HepG2 (cell line): ENCODE measurements around the gene SQSTM1. TPM values are rescaled to one million over a fixed set of nuclear protein-coding genes. Genes with fewer than 3 reads are reported as not detected.
A peak's percentile ranks its signal among the peaks of the same experiment; 100 is the strongest.

Experiments
- ARHGAP35 ChIP-seq: sonication (generic); formaldehyde crosslinking; IDR thresholded peaks from 2 replicates; pipeline ENCODE4 v1.9.0; 2022; ENCODE audit warnings: mild to moderate bottlenecking, inconsistent platforms, moderate library complexity, missing genetic modification reagents, borderline replicate concordance
- ATF7 ChIP-seq, 2 experiments: fragments of 450-650 bp in 1 of 2; sonication (generic) in 1 of 2; formaldehyde crosslinking in 1 of 2; IDR thresholded peaks; 2 replicates each; pipeline versions ENCODE4 v1.4.0 to v1.6.1; 2016 to 2020; ENCODE audit warnings: antibody characterized with exemption in 1 of 2, mild to moderate bottlenecking in 1 of 2, missing genetic modification reagents in 1 of 2
- CHCHD3 ChIP-seq: sonication (generic); formaldehyde crosslinking; IDR thresholded peaks from 2 replicates; pipeline ENCODE4 v1.8.0; 2022; ENCODE audit warnings: mild to moderate bottlenecking, missing genetic modification reagents, moderate library complexity
- ETV6 ChIP-seq: sonication (generic); formaldehyde crosslinking; conservative IDR thresholded peaks from 2 replicates; pipeline ENCODE4 v1.4.0; 2020; ENCODE audit warnings: missing genetic modification reagents
- FOXK1 ChIP-seq: sonication (generic); formaldehyde crosslinking; IDR thresholded peaks from 2 replicates; pipeline ENCODE4 v1.4.0; 2020; ENCODE audit warnings: low read depth, missing genetic modification reagents, borderline replicate concordance
- GMEB2 ChIP-seq: IDR thresholded peaks from 2 replicates; pipeline ENCODE4 v1.6.1; 2016; ENCODE audit warnings: missing biosample characterization, missing genetic modification reagents, low read depth
- HNRNPL ChIP-seq: fragments of 200-400 bp; formaldehyde crosslinking; IDR thresholded peaks from 2 replicates; pipeline ENCODE4 v1.6.1; 2017; ENCODE audit warnings: mild to moderate bottlenecking, low read depth, low read length
- HOXA3 ChIP-seq: sonication (generic); formaldehyde crosslinking; IDR thresholded peaks from 2 replicates; pipeline ENCODE4 v1.5.0; 2020; ENCODE audit warnings: missing genetic modification reagents
- HOXA7 ChIP-seq: sonication (generic); formaldehyde crosslinking; IDR thresholded peaks from 2 replicates; pipeline ENCODE4 v1.8.1; 2022; ENCODE audit warnings: mild to moderate bottlenecking, missing genetic modification reagents, moderate library complexity
- MED13 ChIP-seq: sonication (generic); formaldehyde crosslinking; IDR thresholded peaks from 2 replicates; pipeline ENCODE4 v1.5.0; 2020; ENCODE audit warnings: missing genetic modification reagents
- NFIC ChIP-seq: IDR thresholded peaks from 2 replicates; pipeline ENCODE4 v1.6.1; 2012; ENCODE audit warnings: mild to moderate bottlenecking, low read length, inconsistent platforms
- NPAS2 ChIP-seq: sonication (generic); formaldehyde crosslinking; IDR thresholded peaks from 2 replicates; pipeline ENCODE4 v1.8.0; 2022; ENCODE audit warnings: mild to moderate bottlenecking, missing genetic modification reagents, borderline replicate concordance
- RARA ChIP-seq: IDR thresholded peaks from 2 replicates; pipeline ENCODE4 v1.6.1; 2016; ENCODE audit warnings: missing genetic modification reagents, missing compliant biosample characterization
- SIX4 ChIP-seq: sonication (generic); formaldehyde crosslinking; IDR thresholded peaks from 2 replicates; pipeline ENCODE4 v1.4.0; 2020; ENCODE audit warnings: missing genetic modification reagents
- SMARCE1 ChIP-seq: fragments of 450-650 bp; IDR thresholded peaks from 2 replicates; pipeline ENCODE4 v1.6.1; 2017; ENCODE audit warnings: borderline replicate concordance
- SNAI1 ChIP-seq: sonication (generic); formaldehyde crosslinking; IDR thresholded peaks from 2 replicates; pipeline ENCODE4 v1.5.0; 2020; ENCODE audit warnings: mild to moderate bottlenecking, missing genetic modification reagents, borderline replicate concordance
- SP2 ChIP-seq: sonication (generic); formaldehyde crosslinking; IDR thresholded peaks from 2 replicates; pipeline ENCODE4 v1.5.1; 2020; ENCODE audit warnings: mild to moderate bottlenecking, missing genetic modification reagents
- TOE1 ChIP-seq: sonication (generic); formaldehyde crosslinking; IDR thresholded peaks from 2 replicates; pipeline ENCODE4 v1.4.0; 2020; ENCODE audit warnings: mild to moderate bottlenecking, missing genetic modification reagents
- XBP1 ChIP-seq: sonication (generic); formaldehyde crosslinking; IDR thresholded peaks from 2 replicates; pipeline ENCODE4 v1.5.0; 2020; ENCODE audit warnings: missing genetic modification reagents
- ZIK1 ChIP-seq: sonication (generic); formaldehyde crosslinking; IDR thresholded peaks from 2 replicates; pipeline ENCODE4 v1.5.0; 2020; ENCODE audit warnings: mild to moderate bottlenecking, low read depth, missing genetic modification reagents, borderline replicate concordance
- ZMAT3 ChIP-seq: sonication (generic); formaldehyde crosslinking; conservative IDR thresholded peaks from 2 replicates; pipeline ENCODE4 v1.7.0; 2021; ENCODE audit warnings: missing genetic modification reagents
- ZMYM3 ChIP-seq: sonication (generic); formaldehyde crosslinking; IDR thresholded peaks from 2 replicates; pipeline ENCODE4 v1.5.1; 2020; ENCODE audit warnings: mild to moderate bottlenecking, missing genetic modification reagents
- ZNF225 ChIP-seq: sonication (generic); formaldehyde crosslinking; IDR thresholded peaks from 2 replicates; pipeline ENCODE4 v1.4.0; 2020; ENCODE audit warnings: mild to moderate bottlenecking, missing genetic modification reagents
- ZNF253 ChIP-seq: sonication (generic); formaldehyde crosslinking; IDR thresholded peaks from 2 replicates; pipeline ENCODE4 v1.8.0; 2022; ENCODE audit warnings: mild to moderate bottlenecking, missing genetic modification reagents, borderline replicate concordance
- ZNF33B ChIP-seq: sonication (generic); formaldehyde crosslinking; IDR thresholded peaks from 2 replicates; pipeline ENCODE4 v1.5.1; 2020; ENCODE audit warnings: mild to moderate bottlenecking, missing genetic modification reagents
- ZNF569 ChIP-seq: sonication (generic); formaldehyde crosslinking; IDR thresholded peaks from 2 replicates; pipeline ENCODE4 v1.5.0; 2020; ENCODE audit warnings: mild to moderate bottlenecking, missing genetic modification reagents, moderate library complexity, borderline replicate concordance
- ZNF7 ChIP-seq: IDR thresholded peaks from 2 replicates; pipeline ENCODE4 v1.6.1; 2016; ENCODE audit warnings: missing biosample characterization, missing genetic modification reagents
- polyA plus RNA-seq, 8 experiments: library from polyadenylated mRNA; depleted of rRNA in 3 of 8; stranded (reverse) in 7 of 8; unstranded in 1 of 8; fragments of >200 nt; fragmentation: Illumina TruSeq in 4 of 8; extraction: Trizol in 4 of 8; gene quantifications; 2 replicates each; pipeline versions ENCODE4 v1.2.1 to v1.2.3, GENCODE V29; 2011 to 2016; ENCODE audit warnings: low read depth in 4 of 8, missing spikeins in 1 of 8, mixed read lengths in 1 of 8; ENCODE audit not compliant: insufficient read depth in 1 of 8
- total RNA-seq, 5 experiments: library from RNA; depleted of rRNA; stranded (reverse); fragments of >200 nt; fragmentation: Illumina TruSeq; extraction: Trizol; gene quantifications; 2 replicates each; pipeline ENCODE4 v1.2.3, GENCODE V29; 2016; ENCODE audit warnings: low read depth in 1 of 5
- TF ChIP-seq, protein P1 (sequence below): sonication (generic); formaldehyde crosslinking; conservative IDR thresholded peaks from 2 replicates; pipeline ENCODE4 v1.8.1; 2023; ENCODE audit warnings: missing genetic modification reagents
- TF ChIP-seq, protein P2 (sequence below): sonication (generic); formaldehyde crosslinking; IDR thresholded peaks from 2 replicates; pipeline ENCODE4 v1.4.0; 2020; ENCODE audit warnings: missing genetic modification reagents

The SQSTM1 gene
- total and polyA plus RNA-seq, 2 of the 13 experiments (the other 11 are each of a cell fraction or from before 2014, with no cell fraction given), result 90.9 to 160 TPM

DNA sequence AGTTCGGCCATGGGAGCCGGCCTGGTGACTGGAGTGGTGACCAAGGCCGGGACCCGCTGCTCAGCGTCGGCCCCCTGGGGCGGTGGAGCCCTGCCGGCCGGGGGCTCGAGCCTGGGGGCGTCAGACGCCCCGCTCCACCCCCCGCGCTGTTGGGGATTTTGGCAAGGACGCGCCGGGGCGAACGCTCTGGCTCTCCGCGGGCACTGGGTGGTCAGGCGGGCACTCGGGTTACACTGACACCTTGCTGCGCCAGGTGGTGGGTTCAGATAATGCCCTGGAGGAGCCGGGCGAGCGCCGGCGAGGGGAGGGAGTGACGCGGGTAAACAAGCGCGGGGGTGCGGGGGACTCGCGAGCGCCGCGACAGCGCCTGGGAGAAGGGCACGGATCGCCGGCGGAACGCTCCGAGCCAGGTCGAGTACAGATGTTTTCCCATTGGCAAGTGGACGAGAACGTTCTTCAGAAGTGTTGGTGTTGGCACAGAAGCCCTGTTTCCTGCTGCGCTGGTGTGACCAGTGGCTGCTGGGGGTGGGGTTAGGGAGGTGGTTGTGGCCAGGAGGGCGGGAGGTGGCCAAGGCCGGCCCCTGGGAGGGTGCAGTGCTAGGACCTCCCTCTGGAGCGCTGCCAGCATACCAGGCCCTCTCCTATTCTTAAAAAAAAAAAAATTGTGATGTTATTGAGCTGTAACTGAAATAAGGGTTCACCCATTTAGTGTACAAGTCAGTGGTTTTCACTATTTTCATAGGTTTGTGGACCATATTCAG, 773 bp downstream of the SQSTM1 start (continued):
- 0 out of 2 replicates have a peak, but pooled peaks have one; percentile 14 for TF ChIP-seq CHCHD3 (CRISPR knock-in tag)
- TF ChIP-seq ZMYM3 (CRISPR knock-in tag), result no peak
- TF ChIP-seq RARA (CRISPR knock-in tag), result 0 out of 2 replicates have a peak, but pooled peaks have one; percentile 13
- TF ChIP-seq SMARCE1, result no peak
- no peak for TF ChIP-seq ZIK1 (CRISPR knock-in tag)
- no peak for TF ChIP-seq TOE1 (CRISPR knock-in tag)
- TF ChIP-seq HOXA7 (CRISPR knock-in tag), result no peak
- TF ChIP-seq ZNF253 (CRISPR knock-in tag), result no peak
- no peak for TF ChIP-seq SNAI1 (CRISPR knock-in tag)
- TF ChIP-seq FOXK1 (CRISPR knock-in tag), result peak; percentile 31; the same call in 1 of the 2 replicates
- no peak; the same call in 1 of the 2 replicates for TF ChIP-seq MED13 (CRISPR knock-in tag)
- no peak for TF ChIP-seq ZNF33B
- TF ChIP-seq SIX4, result no peak
- TF ChIP-seq NFIC, result no peak
- no peak for TF ChIP-seq XBP1 (CRISPR knock-in tag)
- TF ChIP-seq ZNF569, result no peak
- peak; percentile 84; the same call in 1 of the 2 replicates for TF ChIP-seq HNRNPL
- TF ChIP-seq ARHGAP35 (CRISPR knock-in tag), result no peak
- no peak for TF ChIP-seq GMEB2 (CRISPR knock-in tag)
- TF ChIP-seq ZNF7 (CRISPR knock-in tag), result no peak
- no peak for TF ChIP-seq ATF7 (IDR thresholded peaks at IDR 0.05)
- TF ChIP-seq ATF7 (CRISPR knock-in tag; IDR thresholded peaks at IDR 0.05), result no peak
- TF ChIP-seq, protein P1, sequence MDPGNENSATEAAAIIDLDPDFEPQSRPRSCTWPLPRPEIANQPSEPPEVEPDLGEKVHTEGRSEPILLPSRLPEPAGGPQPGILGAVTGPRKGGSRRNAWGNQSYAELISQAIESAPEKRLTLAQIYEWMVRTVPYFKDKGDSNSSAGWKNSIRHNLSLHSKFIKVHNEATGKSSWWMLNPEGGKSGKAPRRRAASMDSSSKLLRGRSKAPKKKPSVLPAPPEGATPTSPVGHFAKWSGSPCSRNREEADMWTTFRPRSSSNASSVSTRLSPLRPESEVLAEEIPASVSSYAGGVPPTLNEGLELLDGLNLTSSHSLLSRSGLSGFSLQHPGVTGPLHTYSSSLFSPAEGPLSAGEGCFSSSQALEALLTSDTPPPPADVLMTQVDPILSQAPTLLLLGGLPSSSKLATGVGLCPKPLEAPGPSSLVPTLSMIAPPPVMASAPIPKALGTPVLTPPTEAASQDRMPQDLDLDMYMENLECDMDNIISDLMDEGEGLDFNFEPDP (CRISPR knock-in tag), result 0 out of 2 replicates have a peak, but pooled peaks have one; percentile 96
- TF ChIP-seq, protein P2, sequence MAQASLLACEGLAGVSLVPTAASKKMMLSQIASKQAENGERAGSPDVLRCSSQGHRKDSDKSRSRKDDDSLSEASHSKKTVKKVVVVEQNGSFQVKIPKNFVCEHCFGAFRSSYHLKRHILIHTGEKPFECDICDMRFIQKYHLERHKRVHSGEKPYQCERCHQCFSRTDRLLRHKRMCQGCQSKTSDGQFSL (CRISPR knock-in tag), result 0 out of 2 replicates have a peak, but pooled peaks have one; percentile 28
- peak; percentile 61; the same call in 1 of the 2 replicates for TF ChIP-seq HOXA3 (CRISPR knock-in tag)
- peak; percentile 9; the same call in 1 of the 2 replicates for TF ChIP-seq SP2 (CRISPR knock-in tag)
- no peak for TF ChIP-seq ETV6 (CRISPR knock-in tag)
- TF ChIP-seq ZMAT3 (CRISPR knock-in tag), result 0 out of 2 replicates have a peak, but pooled peaks have one; percentile 40
- TF ChIP-seq NPAS2 (CRISPR knock-in tag), result no peak
- TF ChIP-seq ZNF225 (CRISPR knock-in tag), result peak; percentile 58; the same call in 1 of the 2 replicates
